ENCODE data around the gene RFX4. TPM values are rescaled to one million over a fixed set of nuclear protein-coding genes. Genes with fewer than 3 reads are reported as not detected.

Gene RFX4
- total and polyA plus RNA-seq, 2 donors from 2014 or later: not detected

GRCh38 chr12:106594447-106594846, 11.6 kb downstream of the RFX4 start:
- intact Hi-C loops (cut with DNase I): no loop called here
- no peaks in the 10 kb centered on the region for H3K4me1 ChIP-seq (ENCODE audit: control insufficient read depth in 2 of 3, insufficient read depth in 2 of 3, low read depth in 1 of 3, low read length in 3 of 3)
- no peak overlapping the region for H3K9ac ChIP-seq (ENCODE audit: low read length in 3 of 3)
- peaks cover 19% of the 10 kb centered on the region for H3K27me3 ChIP-seq (ENCODE audit: control insufficient read depth, insufficient read depth, low read length)
- H3K9me3 ChIP-seq (ENCODE audit: control insufficient read depth in 2 of 3, insufficient read depth in 1 of 3, low read length in 3 of 3): no peaks in the 10 kb centered on the region
- TF ChIP-seq CTCF (IDR thresholded peaks at IDR 0.05; ENCODE audit: borderline replicate concordance, extremely low read depth, insufficient read depth): no peak
- H3K27ac ChIP-seq (ENCODE audit: low read depth in 2 of 2, low read length in 2 of 2): no peak overlapping the region
- no peak overlapping the region for H3K4me3 ChIP-seq (ENCODE audit: low read length in 3 of 3)
- FAIRE-seq (no peak), DNase-seq (no peak)
- no peaks in the 10 kb centered on the region for H3K36me3 ChIP-seq (ENCODE audit: control insufficient read depth in 2 of 3, insufficient read depth in 3 of 3, low read length in 3 of 3)

GRCh38 chr12:106595268-106595667, 12.5 kb downstream of the RFX4 start:
- no peak for DNase-seq
- Histone ChIP-seq H3K27ac (ENCODE audit: low read depth in 2 of 2, low read length in 2 of 2) (no peak overlapping the region), H3K9ac (ENCODE audit: low read length in 3 of 3) (no peak overlapping the region), H3K4me1 (ENCODE audit: control insufficient read depth in 2 of 3, insufficient read depth in 2 of 3, low read depth in 1 of 3, low read length in 3 of 3) (no peaks in the 10 kb centered on the region), H3K9me3 (ENCODE audit: control insufficient read depth in 2 of 3, insufficient read depth in 1 of 3, low read length in 3 of 3) (no peaks in the 10 kb centered on the region), H3K27me3 (ENCODE audit: control insufficient read depth, insufficient read depth, low read length) (peaks cover 15% of the 10 kb centered on the region), H3K36me3 (ENCODE audit: control insufficient read depth in 2 of 3, insufficient read depth in 3 of 3, low read length in 3 of 3) (no peaks in the 10 kb centered on the region), H3K4me3 (ENCODE audit: low read length in 3 of 3) (no peak overlapping the region)
- FAIRE-seq: no peak
- intact Hi-C loops (cut with DNase I): no loop called here
- no peak for TF ChIP-seq CTCF (IDR thresholded peaks at IDR 0.05; ENCODE audit: borderline replicate concordance, extremely low read depth, insufficient read depth)

GRCh38 chr12:106598003-106598402, 15.2 kb downstream of the RFX4 start:
- no peak for TF ChIP-seq CTCF (IDR thresholded peaks at IDR 0.05; ENCODE audit: borderline replicate concordance, extremely low read depth, insufficient read depth)
- no peak overlapping the region for H3K27ac ChIP-seq (ENCODE audit: low read depth in 2 of 2, low read length in 2 of 2)

GRCh38 chr12:106599302-106599701, 16.5 kb downstream of the RFX4 start:
- no peaks in the 10 kb centered on the region for H3K36me3 ChIP-seq (ENCODE audit: control insufficient read depth in 2 of 3, insufficient read depth in 3 of 3, low read length in 3 of 3)
- H3K27ac ChIP-seq (ENCODE audit: low read depth in 2 of 2, low read length in 2 of 2): no peak overlapping the region

More at GRCh38 chr12:106598003-106598402, 15.2 kb downstream of the RFX4 start:
- Histone ChIP-seq H3K27me3 (ENCODE audit: control insufficient read depth, insufficient read depth, low read length) (peaks cover 8% of the 10 kb centered on the region), H3K9me3 (ENCODE audit: control insufficient read depth in 2 of 3, insufficient read depth in 1 of 3, low read length in 3 of 3) (no peaks in the 10 kb centered on the region), H3K4me1 (ENCODE audit: control insufficient read depth in 2 of 3, insufficient read depth in 2 of 3, low read depth in 1 of 3, low read length in 3 of 3) (no peaks in the 10 kb centered on the region), H3K9ac (ENCODE audit: low read length in 3 of 3) (no peak overlapping the region), H3K36me3 (ENCODE audit: control insufficient read depth in 2 of 3, insufficient read depth in 3 of 3, low read length in 3 of 3) (no peaks in the 10 kb centered on the region), H3K4me3 (ENCODE audit: low read length in 3 of 3) (no peak overlapping the region)
- no peak for DNase-seq
- intact Hi-C loops (cut with DNase I): no loop called here
- no peak for FAIRE-seq

More at GRCh38 chr12:106599302-106599701, 16.5 kb downstream of the RFX4 start:
- H3K9me3 ChIP-seq (ENCODE audit: control insufficient read depth in 2 of 3, insufficient read depth in 1 of 3, low read length in 3 of 3): no peaks in the 10 kb centered on the region
- DNase-seq (no peak), FAIRE-seq (no peak)
- intact Hi-C loops (cut with DNase I): no loop called here
- no peak overlapping the region for H3K9ac ChIP-seq (ENCODE audit: low read length in 3 of 3)
- TF ChIP-seq CTCF (IDR thresholded peaks at IDR 0.05; ENCODE audit: borderline replicate concordance, extremely low read depth, insufficient read depth): no peak
- peaks cover 4% of the 10 kb centered on the region for H3K27me3 ChIP-seq (ENCODE audit: control insufficient read depth, insufficient read depth, low read length)
- H3K4me3 ChIP-seq (ENCODE audit: low read length in 3 of 3): no peak overlapping the region
- no peaks in the 10 kb centered on the region for H3K4me1 ChIP-seq (ENCODE audit: control insufficient read depth in 2 of 3, insufficient read depth in 2 of 3, low read depth in 1 of 3, low read length in 3 of 3)
